Panc1 (cell line): ENCODE measurements around the gene DIS3L2. TPM values are rescaled to one million over a fixed set of nuclear protein-coding genes. Genes with fewer than 3 reads are reported as not detected.

Experiments used
- ATAC-seq: fragments of 200-7000 bp; cut with Tn5 transposase; 2 replicates; pipeline ENCODE4 v1.9.1; 2020; ENCODE audit warnings: mild to moderate bottlenecking, moderate library complexity
- BruUV-seq: library from RNA; stranded (reverse); fragments of 400-500 nt; replicated peaks from 2 replicates; lab custom pipeline; 2021; lab: Mats Ljungman, UMichigan
- CTCF ChIA-PET: fragments of 300-600 bp; sonication (Branson Sonifier 250); formaldehyde crosslinking; loops from one replicate; lab custom pipeline; 2022; ENCODE audit warnings: antibody characterized with exemption; lab: Charles Lee
- POLR2A ChIA-PET: fragments of 300-600 bp; sonication (Branson Sonifier 250); formaldehyde crosslinking; loops from one replicate; lab custom pipeline; 2022; ENCODE audit warnings: antibody characterized with exemption; lab: Charles Lee
- DNase-seq: peaks from one replicate; pipeline ENCODE4 v3.0.0-alpha.2; 2010; ENCODE audit warnings: low read depth, low spot score
- H3K27ac ChIP-seq: 2 replicates; pipeline ENCODE4 v1.5.1; 2011; ENCODE audit warnings: mild to moderate bottlenecking, low read length, inconsistent platforms
- H3K27me3 ChIP-seq: fragments of 200-500 bp; sonication (Bioruptor generic); 2 replicates; pipeline ENCODE4 v1.6.0; 2014; ENCODE audit warnings: low read length, inconsistent platforms; ENCODE audit not compliant: control insufficient read depth, insufficient read depth
- H3K36me3 ChIP-seq: fragments of 200-500 bp; sonication (Bioruptor generic); 2 replicates; pipeline ENCODE4 v1.5.1; 2014; ENCODE audit warnings: inconsistent platforms, mild to moderate bottlenecking, low read length, moderate library complexity; ENCODE audit not compliant: control insufficient read depth, insufficient read depth
- H3K4me1 ChIP-seq: 2 replicates; pipeline ENCODE4 v1.5.1; 2011; ENCODE audit warnings: inconsistent platforms, mild to moderate bottlenecking, low read length, moderate library complexity; ENCODE audit not compliant: control insufficient read depth, insufficient read depth
- H3K4me3 ChIP-seq, 2 experiments: 2 replicates each; pipeline ENCODE4 v1.5.1; 2011 to 2012; ENCODE audit warnings: low read depth in 2 of 2, low read length in 2 of 2, mild to moderate bottlenecking in 2 of 2, inconsistent platforms in 1 of 2, moderate library complexity in 1 of 2
- H3K9me3 ChIP-seq: fragments of 200-500 bp; sonication (Bioruptor generic); 2 replicates; pipeline ENCODE4 v1.5.1; 2014; ENCODE audit warnings: low read depth, mild to moderate bottlenecking, inconsistent platforms, low read length, moderate library complexity; ENCODE audit not compliant: control insufficient read depth, insufficient read depth
- CTCF ChIP-seq: fragments of 450-650 bp; IDR thresholded peaks from 2 replicates; pipeline ENCODE4 v1.5.1; 2017; ENCODE audit warnings: mild to moderate bottlenecking
- POLR2AphosphoS5 ChIP-seq: IDR thresholded peaks from 2 replicates; pipeline ENCODE4 v1.6.1; 2012; ENCODE audit warnings: mild to moderate bottlenecking, low read depth, low read length, moderate library complexity
- REST ChIP-seq, 2 experiments: IDR thresholded peaks; 2 replicates each; pipeline ENCODE4 v1.6.1; 2011 to 2012; ENCODE audit warnings: low read depth in 2 of 2, control low read depth in 1 of 2, low read length in 1 of 2, mild to moderate bottlenecking in 1 of 2, moderate library complexity in 1 of 2; ENCODE audit not compliant: insufficient read depth in 1 of 2
- SIN3A ChIP-seq: IDR thresholded peaks from 2 replicates; pipeline ENCODE4 v1.6.1; 2012; ENCODE audit warnings: low read depth, mild to moderate bottlenecking, low read length, moderate library complexity, borderline replicate concordance; ENCODE audit not compliant: insufficient read depth
- TCF7L2 ChIP-seq: IDR thresholded peaks from 2 replicates; pipeline ENCODE4 v1.6.1; 2011; ENCODE audit warnings: mild to moderate bottlenecking, low read depth, low read length, inconsistent platforms
- in situ Hi-C: cut with HindIII; loops from 2 replicates; pipeline ENCODE4 v1.10.0; 2016; ENCODE audit warnings: low sequenced_read_pairs, low pct_unique_long_range_greater_than_20kb
- intact Hi-C: fragments of 100-400 bp; cut with micrococcal nuclease; formaldehyde crosslinking; loops from one replicate; pipeline ENCODE4 v1.10.0; 2022; ENCODE audit not compliant: unreplicated experiment
- total RNA-seq: library from RNA; stranded (reverse); gene quantifications from one replicate; pipeline ENCODE4 v1.2.1, GENCODE V29; 2021; ENCODE audit not compliant: unreplicated experiment

Gene DIS3L2
- total RNA-seq, 1 experiment from 2014 or later, result 28.1 TPM

- in situ Hi-C loops, result no loop called here
- ChIA-PET CTCF (no interaction called here), POLR2A (no interaction called here)
- TF ChIP-seq TCF7L2 (no peak), POLR2AphosphoS5 (no peak), REST (IDR thresholded peaks at IDR 0.05; ENCODE audit: insufficient read depth in 1 of 2, low read depth in 2 of 2, low read length in 1 of 2) (no peak), SIN3A (no peak), CTCF (no peak)
- no peak for DNase-seq
- Histone ChIP-seq H3K4me1 (peaks cover 11% of the 10 kb centered on the region), H3K4me3 (no peak overlapping the region), H3K27me3 (no peaks in the 10 kb centered on the region), H3K9me3 (no peaks in the 10 kb centered on the region), H3K36me3 (no peaks in the 10 kb centered on the region), H3K27ac (no peak overlapping the region)
- no TSS peak for BruUV-seq
- intact Hi-C loops, result no loop called here
- ATAC-seq, result no peak
Observed at GRCh38 chr2:232299927-232300674, 338.6 kb downstream of the DIS3L2 start.

- no peaks in the 10 kb centered on the region for H3K9me3 ChIP-seq
- H3K4me3 ChIP-seq, result no peak overlapping the region
- ChIA-PET CTCF (interaction anchor here (0.6 kb wide), 3 partner anchors 16 to 628 kb away, joined by 3 to 10 read pairs (median 3); no protein-coding TSS in a partner anchor), POLR2A (interaction anchor here (0.5 to 0.6 kb wide), 3 partner anchors 61 to 950 kb away, joined by 5 to 8 read pairs (median 5); no protein-coding TSS in a partner anchor)
- BruUV-seq, result no TSS peak
- no peaks in the 10 kb centered on the region for H3K36me3 ChIP-seq
- intact Hi-C loops, result no loop called here
- in situ Hi-C loops, result no loop called here
- TF ChIP-seq TCF7L2, result peak; percentile 35; the same call in 1 of the 2 replicates
- no peak for TF ChIP-seq SIN3A
- TF ChIP-seq REST (IDR thresholded peaks at IDR 0.05; ENCODE audit: insufficient read depth in 1 of 2, low read depth in 2 of 2, low read length in 1 of 2), result no peak
- TF ChIP-seq CTCF, result no peak
- TF ChIP-seq POLR2AphosphoS5, result peak; percentile 51; the same call in 1 of the 2 replicates
- H3K27me3 ChIP-seq, result no peaks in the 10 kb centered on the region
- ATAC-seq, result peak; percentile 97
- DNase-seq, result no peak
- no peak overlapping the region for H3K27ac ChIP-seq
- peaks cover 11% of the 10 kb centered on the region for H3K4me1 ChIP-seq
Observed at GRCh38 chr2:232300894-232301387, 339.4 kb downstream of the DIS3L2 start.
